GM12874 (cell line): Measurements from ENCODE around the gene MFGE8.

ENCODE experiments used
- CTCF ChIP-seq: IDR thresholded peaks from 2 replicates; pipeline ENCODE4 v1.5.1; 2011; ENCODE audit warnings: low read depth, mild to moderate bottlenecking, control low read depth, low read length, moderate library complexity; ENCODE audit not compliant: insufficient read depth

Gene MFGE8

GRCh38 chr15:88899251-88899650 is 13.9 kb downstream of the MFGE8 start:
- TF ChIP-seq CTCF, result no peak

- no peak for TF ChIP-seq CTCF
These were observed 14.4 kb downstream of the MFGE8 start for GRCh38 chr15:88898736-88899135.

- no peak for TF ChIP-seq CTCF
These were observed 15.6 kb downstream of the MFGE8 start for GRCh38 chr15:88897456-88898194.

- no peak for TF ChIP-seq CTCF
These were observed 16.1 kb downstream of the MFGE8 start for GRCh38 chr15:88897142-88897455.

GRCh38 chr15:88896333-88897033 is 16.7 kb downstream of the MFGE8 start:
- no peak for TF ChIP-seq CTCF

GRCh38 chr15:88894819-88895767 is 18.1 kb downstream of the MFGE8 start, which contains the start of gene HAPLN3:
Gene HAPLN3, minus strand, starts transcription at chr15:88895544. Its CDS starts 8,246 bp downstream, at chr15:88887298.
- no peak for TF ChIP-seq CTCF

GRCh38 chr15:88894348-88894818 is 18.8 kb downstream of the MFGE8 start:
- peak; percentile 88 for TF ChIP-seq CTCF
